Activated gamma-delta T cell treated with anti-CD3 and anti-CD28 coated beads, Interleukin-2, amount 50 U/mL, for 16 hours (primary cell): ENCODE data around the gene NLE1.
"Not testable (repeated sequence)": the region's sequence is repeated elsewhere in the genome, so short reads cannot be mapped to it uniquely, and the experiment has no call there.

ENCODE experiments used
- DNase-seq: peaks from one replicate; pipeline ENCODE4 v3.0.0-alpha.2; 2020; ENCODE audit warnings: low read depth

NLE1 gene

GRCh38 chr17:35127751-35128514 lies 14.2 kb downstream of the NLE1 start:
- no peak for DNase-seq

GRCh38 chr17:35121315-35121714 lies 20.8 kb downstream of the NLE1 start, which contains the start of gene FNDC8:
TSS of gene FNDC8 (plus strand) at chr17:35121615. CDS start at chr17:35121694, 79 bp downstream.
- no peak for DNase-seq

- DNase-seq: peak; percentile 61
These were observed 22.5 kb downstream of the NLE1 start, which contains the start of gene RAD51D for GRCh38 chr17:35119370-35120165. TSS of gene RAD51D (minus strand) at chr17:35119860. CDS start at chr17:35119613, 247 bp downstream.

GRCh38 chr17:35117984-35118383 lies 24.1 kb downstream of the NLE1 start:
- DNase-seq: no peak

- no peak for DNase-seq
These were observed 25.3 kb downstream of the NLE1 start for GRCh38 chr17:35116845-35117244.

- not testable (repeated sequence) for DNase-seq
These were observed 31.3 kb downstream of the NLE1 start for GRCh38 chr17:35110791-35111190.

- DNase-seq: no peak
These were observed 37.2 kb downstream of the NLE1 start for GRCh38 chr17:35104844-35105450.

- no peak for DNase-seq
These were observed 38.8 kb downstream of the NLE1 start for GRCh38 chr17:35103271-35103670.

GRCh38 chr17:35101725-35102124 lies 40.4 kb downstream of the NLE1 start:
- DNase-seq: no peak

GRCh38 chr17:35101036-35101435 lies 41.1 kb downstream of the NLE1 start:
- no peak for DNase-seq

GRCh38 chr17:35099908-35100307 lies 42.2 kb downstream of the NLE1 start:
- no peak for DNase-seq

GRCh38 chr17:35097776-35098175 lies 44.3 kb downstream of the NLE1 start:
- DNase-seq: no peak

- no peak for DNase-seq
These were observed 46.4 kb downstream of the NLE1 start for GRCh38 chr17:35095741-35096140.

GRCh38 chr17:35094902-35095301 lies 47.2 kb downstream of the NLE1 start:
- no peak for DNase-seq

- DNase-seq: not testable (repeated sequence)
These were observed 51.4 kb downstream of the NLE1 start for GRCh38 chr17:35090707-35091106.

GRCh38 chr17:35089586-35090296 lies 52.4 kb downstream of the NLE1 start:
- no peak for DNase-seq

- DNase-seq: peak; percentile 86
These were observed 53.1 kb downstream of the NLE1 start for GRCh38 chr17:35088881-35089585.

- DNase-seq: no peak
These were observed 53.7 kb downstream of the NLE1 start for GRCh38 chr17:35088356-35088880.

GRCh38 chr17:35087731-35088355 lies 54.3 kb downstream of the NLE1 start:
- no peak for DNase-seq

- no peak for DNase-seq
These were observed 55.1 kb downstream of the NLE1 start for GRCh38 chr17:35086931-35087573.
